ENCODE results near the gene TMPRSS11A. TPM values are rescaled to one million over a fixed set of nuclear protein-coding genes. Genes with fewer than 3 reads are reported as not detected.

TMPRSS11A gene
- total and polyA plus RNA-seq, 12 donors: 0.03 TPM; not detected in 11

DNA sequence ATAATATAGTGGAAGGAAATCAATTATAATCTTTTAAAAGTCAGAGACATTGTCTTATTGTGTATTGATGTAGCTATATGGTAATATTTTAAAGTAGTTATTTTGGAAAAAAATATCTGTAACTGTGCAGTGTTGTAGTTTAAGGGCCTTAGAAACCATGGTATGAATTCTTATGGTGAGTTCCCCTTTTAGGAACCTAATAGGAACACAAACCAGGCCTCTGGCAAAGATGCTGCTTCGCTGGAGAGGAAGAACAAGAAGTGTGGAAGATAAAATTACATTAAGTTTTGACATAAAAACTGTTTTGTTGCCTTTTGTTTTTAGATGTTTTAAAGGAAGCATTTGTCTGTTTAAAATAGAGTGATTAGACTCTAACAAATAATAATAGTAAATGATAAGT lies 68.6 kb downstream of the TMPRSS11A start:
- H3K4me3 ChIP-seq: no peak overlapping the region
- no peaks in the 10 kb centered on the region for H3K9me3 ChIP-seq (replicated peaks in 1 of 3)
- H3K27me3 ChIP-seq: no peaks in the 10 kb centered on the region
- no peak for TF ChIP-seq CTCF (IDR thresholded peaks at IDR 0.05)
- H3K36me3 ChIP-seq (replicated peaks in 1 of 2): no peaks in the 10 kb centered on the region
- intact Hi-C loops (cut with DNase I): no loop called here
- no peak for DNase-seq
- no peaks in the 10 kb centered on the region for H3K4me1 ChIP-seq (replicated peaks in 1 of 2)
- H3K27ac ChIP-seq: no peak overlapping the region
- 65 to 91% (median 89%) methylated on average over 1 of the region's 1 CpG for WGBS, 4 donors

GRCh38 chr4:67892905-67893304 lies 70.4 kb downstream of the TMPRSS11A start:
- no peaks in the 10 kb centered on the region for H3K9me3 ChIP-seq (replicated peaks in 1 of 3)
- H3K4me1 ChIP-seq (replicated peaks in 1 of 2): no peaks in the 10 kb centered on the region
- H3K27me3 ChIP-seq: no peaks in the 10 kb centered on the region
- no peaks in the 10 kb centered on the region for H3K36me3 ChIP-seq (replicated peaks in 1 of 2)
- no peak overlapping the region for H3K27ac ChIP-seq
- TF ChIP-seq CTCF (IDR thresholded peaks at IDR 0.05) (no peak), POLR2A (IDR thresholded peaks at IDR 0.05) (no peak)
- H3K4me3 ChIP-seq: no peak overlapping the region
- 61 to 88% (median 69%) methylated on average over 1 to 3 of the region's 3 CpGs for WGBS, 4 donors
- no peak for DNase-seq
- intact Hi-C loops (cut with DNase I): no loop called here

DNA sequence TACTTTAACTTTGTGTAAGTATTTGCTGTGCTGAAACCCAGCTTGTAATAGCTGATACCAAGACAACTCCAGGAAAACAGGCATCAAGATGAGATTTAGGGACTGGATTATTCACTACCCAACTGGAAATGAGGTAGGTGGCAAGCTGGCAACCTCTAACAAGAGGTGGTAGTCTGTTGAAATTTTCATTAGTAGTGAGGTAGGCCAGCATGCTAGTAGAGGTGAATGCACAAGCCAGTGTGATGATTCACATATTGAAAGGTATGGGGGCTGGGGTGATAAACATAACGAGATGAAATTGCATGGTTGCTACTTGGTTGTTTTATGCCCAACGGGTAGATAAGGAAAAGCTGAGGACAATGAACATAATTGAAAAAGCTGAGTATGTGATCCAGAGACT lies 71.0 kb downstream of the TMPRSS11A start:
- intact Hi-C loops (cut with DNase I): no loop called here
- Histone ChIP-seq H3K9me3 (replicated peaks in 1 of 3) (no peaks in the 10 kb centered on the region), H3K4me3 (no peak overlapping the region), H3K4me1 (replicated peaks in 1 of 2) (no peaks in the 10 kb centered on the region), H3K27ac (no peak overlapping the region), H3K36me3 (replicated peaks in 1 of 2) (no peaks in the 10 kb centered on the region), H3K27me3 (no peaks in the 10 kb centered on the region)
- no peak for DNase-seq
- 73 to 91% (median 81%) methylated on average over 2 of the region's 2 CpGs for WGBS, 4 donors
- no peak for TF ChIP-seq POLR2A (IDR thresholded peaks at IDR 0.05)
- no peak for TF ChIP-seq CTCF (IDR thresholded peaks at IDR 0.05)

DNA sequence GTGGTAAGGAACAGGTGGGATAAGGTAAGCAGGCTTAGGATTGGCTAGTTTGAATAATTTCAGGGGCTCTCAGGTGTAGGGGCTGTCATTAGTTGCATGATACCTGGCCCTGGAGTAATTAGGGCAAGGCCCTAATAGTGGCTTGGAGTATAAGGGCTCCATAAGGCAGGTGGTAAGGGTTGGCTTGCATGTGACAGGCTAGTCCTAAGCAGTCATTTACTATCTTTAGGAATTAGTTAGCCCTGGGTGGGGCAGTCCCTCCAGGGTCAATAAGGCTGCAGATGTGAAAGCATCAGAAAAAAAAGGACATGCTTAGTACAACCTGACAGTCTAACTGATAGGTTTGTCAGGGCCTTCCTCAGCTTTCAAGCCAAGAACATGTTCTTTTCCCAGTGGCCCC lies 71.6 kb downstream of the TMPRSS11A start:
- no peak for DNase-seq
- Histone ChIP-seq H3K27ac (no peak overlapping the region), H3K36me3 (replicated peaks in 1 of 2) (no peaks in the 10 kb centered on the region), H3K27me3 (no peaks in the 10 kb centered on the region), H3K4me1 (replicated peaks in 1 of 2) (no peaks in the 10 kb centered on the region), H3K9me3 (replicated peaks in 1 of 3) (no peaks in the 10 kb centered on the region), H3K4me3 (no peak overlapping the region)
- TF ChIP-seq POLR2A (IDR thresholded peaks at IDR 0.05) (no peak), CTCF (IDR thresholded peaks at IDR 0.05) (no peak)
- intact Hi-C loops (cut with DNase I): no loop called here

Data from adrenal gland (tissue), 12 donors.